BE2C (cell line): ENCODE results near the gene LRRFIP1.

Source experiments
- DNase-seq: peaks from one replicate; pipeline ENCODE4 v3.0.0-alpha.2; 2020
- H3K27me3 ChIP-seq: fragments of 250-450 bp; sonication (Bioruptor Pico); 2 replicates; pipeline ENCODE4 v1.5.1; 2020; ENCODE audit warnings: mild to moderate bottlenecking
- H3K36me3 ChIP-seq: fragments of 250-450 bp; sonication (Bioruptor Pico); 2 replicates; pipeline ENCODE4 v1.5.1; 2020; ENCODE audit warnings: mild to moderate bottlenecking
- H3K4me1 ChIP-seq: fragments of 250-450 bp; sonication (Bioruptor Pico); 2 replicates; pipeline ENCODE4 v1.5.1; 2020
- H3K4me3 ChIP-seq: 2 replicates; pipeline ENCODE4 v1.5.1; 2011; ENCODE audit warnings: low read depth, low read length
- H3K9me3 ChIP-seq: fragments of 250-450 bp; sonication (Bioruptor Pico); 2 replicates; pipeline ENCODE4 v1.5.1; 2020
- TF ChIP-seq, protein P1 (sequence below): IDR thresholded peaks from 2 replicates; pipeline ENCODE4 v1.5.1; 2012; ENCODE audit warnings: mild to moderate bottlenecking, low read depth, low read length

LRRFIP1 gene

DNA sequence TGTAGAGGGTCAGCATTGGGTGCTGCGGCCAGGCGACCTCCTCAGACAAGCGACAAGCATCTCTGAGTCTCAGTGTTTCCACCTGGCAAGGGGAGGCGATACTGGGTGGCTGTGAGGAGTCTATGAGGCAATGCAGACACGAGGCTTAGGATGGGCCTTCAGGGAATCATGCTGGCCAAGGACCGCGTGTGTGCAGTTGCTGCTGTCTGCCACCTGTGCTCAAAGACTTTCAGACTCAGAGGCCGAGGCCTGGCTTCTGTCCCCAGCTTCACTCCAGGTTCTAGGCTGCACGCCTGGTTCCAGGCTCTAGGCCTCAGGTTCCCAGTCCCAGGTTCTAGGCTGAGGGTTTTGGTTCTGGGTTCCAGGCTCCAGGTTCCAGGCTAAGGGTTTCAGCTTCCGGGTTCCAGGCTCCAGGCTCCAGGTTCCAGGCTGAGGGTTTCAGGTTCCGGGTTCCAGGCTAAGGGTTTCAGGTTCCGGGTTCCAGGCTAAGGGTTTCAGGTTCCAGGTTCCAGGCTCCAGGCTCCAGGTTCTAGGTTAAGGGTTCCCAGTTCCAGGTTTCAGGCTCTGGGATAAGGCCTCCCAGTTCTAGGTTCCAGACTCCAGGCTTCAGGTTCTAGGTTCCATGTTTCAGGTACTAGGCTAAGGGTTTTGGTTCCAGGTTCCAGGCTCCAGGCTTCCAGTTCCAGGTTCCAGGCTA is 14.8 kb downstream of the LRRFIP1 start:
- H3K4me3 ChIP-seq = no peak overlapping the region
- DNase-seq = no peak
- H3K36me3 ChIP-seq = no peaks in the 10 kb centered on the region
- H3K4me1 ChIP-seq = no peaks in the 10 kb centered on the region
- TF ChIP-seq, protein P1, sequence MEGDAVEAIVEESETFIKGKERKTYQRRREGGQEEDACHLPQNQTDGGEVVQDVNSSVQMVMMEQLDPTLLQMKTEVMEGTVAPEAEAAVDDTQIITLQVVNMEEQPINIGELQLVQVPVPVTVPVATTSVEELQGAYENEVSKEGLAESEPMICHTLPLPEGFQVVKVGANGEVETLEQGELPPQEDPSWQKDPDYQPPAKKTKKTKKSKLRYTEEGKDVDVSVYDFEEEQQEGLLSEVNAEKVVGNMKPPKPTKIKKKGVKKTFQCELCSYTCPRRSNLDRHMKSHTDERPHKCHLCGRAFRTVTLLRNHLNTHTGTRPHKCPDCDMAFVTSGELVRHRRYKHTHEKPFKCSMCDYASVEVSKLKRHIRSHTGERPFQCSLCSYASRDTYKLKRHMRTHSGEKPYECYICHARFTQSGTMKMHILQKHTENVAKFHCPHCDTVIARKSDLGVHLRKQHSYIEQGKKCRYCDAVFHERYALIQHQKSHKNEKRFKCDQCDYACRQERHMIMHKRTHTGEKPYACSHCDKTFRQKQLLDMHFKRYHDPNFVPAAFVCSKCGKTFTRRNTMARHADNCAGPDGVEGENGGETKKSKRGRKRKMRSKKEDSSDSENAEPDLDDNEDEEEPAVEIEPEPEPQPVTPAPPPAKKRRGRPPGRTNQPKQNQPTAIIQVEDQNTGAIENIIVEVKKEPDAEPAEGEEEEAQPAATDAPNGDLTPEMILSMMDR = no peak
- no peaks in the 10 kb centered on the region for H3K27me3 ChIP-seq
- H3K9me3 ChIP-seq = no peaks in the 10 kb centered on the region

DNA sequence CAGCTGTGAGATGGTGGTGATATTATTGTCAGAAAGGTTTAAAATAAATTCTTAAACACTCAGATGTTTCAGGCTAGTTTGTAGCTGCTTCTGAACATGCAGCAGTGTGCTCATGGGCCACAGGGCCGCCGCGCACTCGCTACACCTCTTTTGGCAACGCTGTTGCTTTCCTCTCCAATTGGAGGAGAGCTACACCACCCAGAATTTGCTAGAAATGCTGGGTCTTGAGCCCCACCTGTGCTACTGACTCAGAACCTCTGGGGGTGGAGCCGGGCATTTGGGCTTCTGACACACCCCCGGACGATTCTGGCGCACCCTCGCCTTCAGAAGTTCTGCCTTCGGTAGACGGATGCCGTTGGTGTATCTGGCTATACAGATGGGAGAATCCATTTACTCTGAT is 15.7 kb downstream of the LRRFIP1 start:
- H3K4me3 ChIP-seq = no peak overlapping the region
- TF ChIP-seq, protein P1 = no peak
- H3K36me3 ChIP-seq = no peaks in the 10 kb centered on the region
- no peaks in the 10 kb centered on the region for H3K27me3 ChIP-seq
- DNase-seq = no peak
- H3K4me1 ChIP-seq = no peaks in the 10 kb centered on the region
- no peaks in the 10 kb centered on the region for H3K9me3 ChIP-seq

DNA sequence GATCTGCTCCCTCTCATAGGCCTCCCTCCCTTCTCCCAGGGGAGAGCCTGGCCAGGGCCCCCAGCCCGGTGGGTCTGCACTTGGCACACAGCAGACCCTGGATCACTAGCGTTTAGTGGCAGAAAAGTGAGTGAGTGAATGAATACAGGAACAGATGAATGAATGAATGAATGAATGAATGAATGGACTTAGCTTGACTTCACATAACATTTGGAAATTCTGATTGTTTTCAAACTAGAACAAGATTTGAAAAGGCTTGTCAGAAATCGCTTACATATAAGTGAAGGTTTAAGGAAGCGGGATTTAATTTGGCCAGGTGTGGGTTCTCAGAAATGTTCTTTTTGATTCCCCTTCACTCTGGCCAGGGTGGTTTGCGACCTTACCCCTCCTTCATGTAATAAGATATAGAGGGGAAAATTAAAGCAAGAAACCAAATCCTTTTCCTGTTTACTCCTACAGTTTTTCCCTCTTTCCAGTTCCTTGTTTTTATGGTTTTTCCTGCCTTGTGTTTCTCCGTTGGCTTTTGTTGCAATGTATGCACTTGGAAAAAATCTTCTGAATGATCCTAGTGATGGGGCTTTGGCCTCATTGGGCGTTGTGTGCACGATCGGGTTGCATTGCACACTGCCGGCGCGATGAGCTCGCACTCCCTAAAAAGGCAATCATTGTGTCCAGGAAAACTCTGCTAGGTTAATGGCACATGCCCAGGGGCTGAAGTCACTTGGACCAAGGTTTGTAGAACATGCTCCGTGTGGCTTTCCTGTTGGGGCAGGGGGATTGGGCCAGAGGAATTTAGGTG is 16.4 kb downstream of the LRRFIP1 start:
- H3K4me3 ChIP-seq = no peak overlapping the region
- no peaks in the 10 kb centered on the region for H3K9me3 ChIP-seq
- no peaks in the 10 kb centered on the region for H3K36me3 ChIP-seq
- H3K27me3 ChIP-seq = no peaks in the 10 kb centered on the region
- no peak for DNase-seq
- no peaks in the 10 kb centered on the region for H3K4me1 ChIP-seq
- TF ChIP-seq, protein P1 = no peak

DNA sequence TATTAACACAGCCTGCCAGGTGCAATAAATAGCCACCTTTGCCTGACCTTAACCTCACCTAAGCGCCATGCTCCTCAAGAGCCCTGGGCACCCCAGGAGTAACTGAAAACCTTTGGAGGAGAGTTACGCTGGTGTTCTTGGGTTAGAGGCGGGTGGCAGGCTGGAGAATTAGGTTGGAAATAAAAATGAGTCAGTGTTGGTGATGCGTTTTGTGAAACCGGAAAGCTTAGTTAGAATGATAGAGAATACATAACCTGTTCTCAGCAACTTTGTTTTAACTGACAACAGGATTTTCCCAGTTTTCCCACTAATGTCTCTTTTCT is 17.0 kb downstream of the LRRFIP1 start:
- DNase-seq = no peak
- H3K9me3 ChIP-seq = no peaks in the 10 kb centered on the region
- H3K27me3 ChIP-seq = no peaks in the 10 kb centered on the region
- H3K36me3 ChIP-seq = no peaks in the 10 kb centered on the region
- no peaks in the 10 kb centered on the region for H3K4me1 ChIP-seq
- no peak overlapping the region for H3K4me3 ChIP-seq
- TF ChIP-seq, protein P1 = no peak

DNA sequence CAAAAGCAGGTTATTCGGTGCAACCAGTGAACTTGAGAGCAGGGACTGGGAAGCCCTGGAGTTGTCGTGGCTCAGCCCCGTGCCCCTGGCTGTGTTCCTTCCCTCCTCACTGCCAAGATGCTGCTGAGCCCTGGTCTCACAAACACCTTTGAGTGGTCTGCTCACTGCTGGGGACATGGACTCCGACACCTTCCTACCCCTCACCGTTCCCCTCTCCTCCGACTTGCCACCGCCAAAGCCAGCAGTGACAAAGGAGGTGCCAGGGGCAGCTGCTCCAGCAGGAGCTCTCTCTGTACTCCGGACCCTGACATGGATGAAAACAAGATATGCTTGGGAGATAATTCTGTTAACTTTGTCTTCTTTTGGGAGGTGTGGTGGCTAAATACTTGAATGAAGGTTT is 17.9 kb downstream of the LRRFIP1 start:
- H3K27me3 ChIP-seq = no peaks in the 10 kb centered on the region
- no peaks in the 10 kb centered on the region for H3K36me3 ChIP-seq
- TF ChIP-seq, protein P1 = no peak
- DNase-seq = no peak
- H3K4me3 ChIP-seq = no peak overlapping the region
- H3K4me1 ChIP-seq = no peaks in the 10 kb centered on the region
- no peaks in the 10 kb centered on the region for H3K9me3 ChIP-seq
